WERI-Rb-1 (cell line): ENCODE data around the gene PALD1.

Source experiments
- DNase-seq: peaks from one replicate; pipeline ENCODE4 v3.0.0-alpha.2; 2020
- H3K27ac ChIP-seq: fragments of 250-450 bp; sonication (Bioruptor Pico); 2 replicates; pipeline ENCODE4 v1.5.1; 2020; ENCODE audit warnings: mild to moderate bottlenecking, moderate library complexity
- H3K27me3 ChIP-seq: fragments of 250-450 bp; sonication (Bioruptor Pico); 2 replicates; pipeline ENCODE4 v1.5.1; 2021; ENCODE audit warnings: mild to moderate bottlenecking, low read depth, moderate library complexity; ENCODE audit not compliant: insufficient read depth, severe bottlenecking
- H3K36me3 ChIP-seq: fragments of 250-450 bp; sonication (Bioruptor Pico); 2 replicates; pipeline ENCODE4 v1.5.1; 2020; ENCODE audit warnings: mild to moderate bottlenecking, moderate library complexity
- H3K4me3 ChIP-seq: 2 replicates; pipeline ENCODE4 v1.5.1; 2011; ENCODE audit warnings: low read depth, mild to moderate bottlenecking, control low read depth, low read length
- H3K9me3 ChIP-seq: fragments of 250-450 bp; sonication (Bioruptor Pico); 2 replicates; pipeline ENCODE4 v1.5.1; 2021; ENCODE audit warnings: mild to moderate bottlenecking, moderate library complexity; ENCODE audit not compliant: severe bottlenecking
- CTCF ChIP-seq: IDR thresholded peaks from 2 replicates; pipeline ENCODE4 v1.5.1; 2011; ENCODE audit warnings: low read depth, mild to moderate bottlenecking, control low read depth, inconsistent platforms, low read length

The PALD1 gene

GRCh38 chr10:70478191-70479164 is at the start of gene PALD1:
Gene PALD1, plus strand, starts transcription at chr10:70478767. Its CDS starts 47,185 bp downstream, at chr10:70525952.
- no peak for TF ChIP-seq CTCF
- Histone ChIP-seq H3K36me3 (no peaks in the 10 kb centered on the region), H3K4me3 (peak within 1 kb of the TSS; percentile 67), H3K9me3 (no peaks in the 10 kb centered on the region), H3K27me3 (peaks cover 8% of the 10 kb centered on the region), H3K27ac (no peak within 1 kb of the TSS)
- DNase-seq = peak; percentile 55

GRCh38 chr10:70430493-70431445 is 47.8 kb upstream of the PALD1 start:
- H3K9me3 ChIP-seq = no peaks in the 10 kb centered on the region
- peaks cover 40% of the 10 kb centered on the region for H3K36me3 ChIP-seq
- no peak for DNase-seq
- 0 out of 2 replicates have a peak, but pooled peaks have one; percentile 4 for TF ChIP-seq CTCF
- peak overlapping the region; percentile 82 for H3K27ac ChIP-seq
- H3K4me3 ChIP-seq = no peak overlapping the region
- no peaks in the 10 kb centered on the region for H3K27me3 ChIP-seq

DNA sequence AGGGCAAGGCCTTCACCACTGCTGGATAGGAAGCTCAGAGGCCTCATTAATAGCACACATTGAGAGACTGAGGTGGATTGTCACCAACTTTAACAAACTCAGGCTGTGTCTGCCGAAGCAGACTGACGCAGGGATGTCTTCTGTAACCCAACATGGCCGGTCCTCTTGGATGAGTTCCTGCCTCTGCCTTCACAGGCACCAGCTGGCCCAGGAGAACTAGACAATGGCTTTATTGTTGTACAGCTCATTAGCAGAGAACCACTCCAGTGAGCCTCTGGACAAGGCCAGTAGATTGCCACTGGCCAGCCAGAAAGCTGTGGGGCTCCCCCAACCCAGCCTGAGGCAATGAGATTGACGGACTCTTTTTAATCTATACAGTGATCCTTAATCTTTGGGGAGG is 46.5 kb upstream of the PALD1 start:
- Histone ChIP-seq H3K27ac (peak overlapping the region; percentile 82), H3K36me3 (peaks cover 28% of the 10 kb centered on the region), H3K27me3 (no peaks in the 10 kb centered on the region), H3K9me3 (no peaks in the 10 kb centered on the region), H3K4me3 (no peak overlapping the region)
- no peak for TF ChIP-seq CTCF
- DNase-seq = peak; percentile 38

DNA sequence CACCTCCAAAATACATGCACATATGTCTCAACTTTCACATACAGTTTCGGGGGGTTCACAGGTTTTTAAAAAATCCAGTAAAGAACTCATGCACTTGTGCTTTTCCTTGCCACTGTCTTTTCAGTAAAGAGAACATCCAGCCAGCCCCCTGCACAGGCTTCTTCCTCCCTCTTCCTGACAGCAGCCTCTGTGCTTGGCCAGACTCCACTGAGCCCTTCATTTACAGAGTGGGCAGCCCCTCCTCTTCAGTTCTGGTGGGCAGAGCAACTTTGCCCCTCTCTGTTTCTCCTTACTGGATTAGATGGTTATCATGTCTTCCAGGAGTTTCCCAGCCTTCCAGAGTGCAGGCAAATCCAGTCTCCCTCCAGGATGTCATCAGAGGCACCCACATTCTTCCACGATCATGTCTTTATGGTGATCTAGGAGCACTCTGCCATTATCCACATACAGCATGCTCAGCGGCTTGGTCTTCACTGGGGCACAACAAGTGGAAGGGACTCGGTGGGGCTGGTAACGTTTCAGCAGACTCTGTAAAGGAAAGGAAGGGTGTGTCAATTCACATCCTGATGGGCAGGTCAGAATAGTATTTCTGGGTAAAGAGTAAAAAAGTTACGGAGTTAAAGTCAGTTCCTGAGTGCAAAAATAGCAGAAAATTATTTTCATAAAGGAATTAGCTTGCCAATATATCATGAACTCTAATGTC is 45.9 kb upstream of the PALD1 start:
- peak overlapping the region; percentile 82 for H3K27ac ChIP-seq
- TF ChIP-seq CTCF = no peak
- peaks cover 23% of the 10 kb centered on the region for H3K36me3 ChIP-seq
- H3K4me3 ChIP-seq = no peak overlapping the region
- DNase-seq = no peak
- H3K27me3 ChIP-seq = no peaks in the 10 kb centered on the region
- H3K9me3 ChIP-seq = no peaks in the 10 kb centered on the region

- Histone ChIP-seq H3K36me3 (peaks cover 18% of the 10 kb centered on the region), H3K27me3 (no peaks in the 10 kb centered on the region), H3K27ac (no peak overlapping the region), H3K4me3 (no peak overlapping the region), H3K9me3 (no peaks in the 10 kb centered on the region)
- no peak for DNase-seq
- no peak for TF ChIP-seq CTCF
These were observed 44.8 kb upstream of the PALD1 start for GRCh38 chr10:70433581-70434280.
